Activated T-helper 1 cell treated with anti-CD3 and anti-CD28 coated beads, Interleukin-2, amount 50 U/mL, for 16 hours (primary cell): Measurements from ENCODE around the gene CUX1.
"Not testable (repeated sequence)": the region's sequence is repeated elsewhere in the genome, so short reads cannot be mapped to it uniquely, and the experiment has no call there.

Experiments used
- DNase-seq, 2 donors: peaks; one replicate each; pipeline ENCODE4 v3.0.0-alpha.2; 2020; ENCODE audit warnings: low read depth in 1 of 2, low spot score in 1 of 2

The CUX1 gene

GRCh38 chr7:101999393-101999792 lies 182.0 kb downstream of the CUX1 start:
- DNase-seq, result no peak

GRCh38 chr7:102000123-102000522 lies 182.7 kb downstream of the CUX1 start:
- no peak for DNase-seq

GRCh38 chr7:102004229-102004628 lies 186.8 kb downstream of the CUX1 start:
- no peak for DNase-seq

GRCh38 chr7:102004848-102005247 lies 187.4 kb downstream of the CUX1 start:
- DNase-seq, result no peak

GRCh38 chr7:102005933-102006480 lies 188.6 kb downstream of the CUX1 start:
- no peak for DNase-seq

GRCh38 chr7:102006695-102007094 lies 189.3 kb downstream of the CUX1 start:
- no peak for DNase-seq

- DNase-seq, result no peak
Observed at GRCh38 chr7:102008535-102009262, 191.3 kb downstream of the CUX1 start.

GRCh38 chr7:102009628-102010027 lies 192.2 kb downstream of the CUX1 start:
- DNase-seq, result no peak

- not testable (repeated sequence) for DNase-seq
Observed at GRCh38 chr7:102012112-102012830, 194.8 kb downstream of the CUX1 start.

GRCh38 chr7:102012941-102013461 lies 195.6 kb downstream of the CUX1 start:
- no peak for DNase-seq

- DNase-seq, result no peak
Observed at GRCh38 chr7:102018876-102019275, 201.4 kb downstream of the CUX1 start.

GRCh38 chr7:102019461-102019860 lies 202.0 kb downstream of the CUX1 start:
- DNase-seq, result no peak

- no peak for DNase-seq
Observed at GRCh38 chr7:102021841-102022618, 204.6 kb downstream of the CUX1 start.

- DNase-seq, result no peak
Observed at GRCh38 chr7:102024005-102024768, 206.8 kb downstream of the CUX1 start.

- DNase-seq, result no peak
Observed at GRCh38 chr7:102024769-102025391, 207.5 kb downstream of the CUX1 start.

- not testable (repeated sequence) for DNase-seq
Observed at GRCh38 chr7:102025777-102026176, 208.4 kb downstream of the CUX1 start.

- no peak for DNase-seq
Observed at GRCh38 chr7:102028206-102028826, 210.9 kb downstream of the CUX1 start.

GRCh38 chr7:102029616-102030015 lies 212.2 kb downstream of the CUX1 start:
- DNase-seq, result no peak

GRCh38 chr7:102030696-102031095 lies 213.3 kb downstream of the CUX1 start:
- no peak for DNase-seq

GRCh38 chr7:102036958-102037357 lies 219.5 kb downstream of the CUX1 start:
- DNase-seq, result no peak
